SK-N-SH (cell line): ENCODE results near the gene GID4.

ENCODE experiments used
- EP300 ChIP-seq, 2 experiments: IDR thresholded peaks; 2 replicates each; pipeline versions ENCODE4 v1.4.0 to v1.6.1; 2012; ENCODE audit warnings: borderline replicate concordance in 1 of 2, low read depth in 1 of 2, low read length in 1 of 2
- EZH2phosphoT487 ChIP-seq: fragments of 200-600 bp; sonication (generic); IDR thresholded peaks from 2 replicates; pipeline ENCODE4 v1.6.1; 2017; ENCODE audit warnings: low read depth, mixed run types, mild to moderate bottlenecking, antibody characterized with exemption, moderate library complexity, borderline replicate concordance
- FOSL2 ChIP-seq: IDR thresholded peaks from 2 replicates; pipeline ENCODE4 v1.4.0; 2012; ENCODE audit warnings: low read depth, mild to moderate bottlenecking, moderate library complexity, borderline replicate concordance
- MXI1 ChIP-seq: IDR thresholded peaks from 2 replicates; pipeline ENCODE4 v1.6.1; 2012; ENCODE audit warnings: mild to moderate bottlenecking, low read depth, low read length, improper control_type of control experiment
- NFIC ChIP-seq: IDR thresholded peaks from 2 replicates; pipeline ENCODE4 v1.4.0; 2012; ENCODE audit warnings: borderline replicate concordance
- TCF12 ChIP-seq: IDR thresholded peaks from 2 replicates; pipeline ENCODE4 v1.4.0; 2012
- TF ChIP-seq, protein P1 (sequence below): IDR thresholded peaks from 2 replicates; pipeline ENCODE4 v1.4.0; 2012; ENCODE audit warnings: low read depth, borderline replicate concordance
- TF ChIP-seq, protein P2 (sequence below): fragments of 200-600 bp; sonication (generic); IDR thresholded peaks from 2 replicates; pipeline ENCODE4 v1.6.1; 2017; ENCODE audit warnings: antibody characterized with exemption, mild to moderate bottlenecking, moderate library complexity
- TF ChIP-seq, protein P3 (sequence below): IDR thresholded peaks from 2 replicates; pipeline ENCODE4 v1.6.1; 2012; ENCODE audit warnings: mild to moderate bottlenecking, low read depth, low read length, moderate library complexity
- TF ChIP-seq, protein P4 (sequence below): fragments of 150-350 bp; IDR thresholded peaks from 2 replicates; pipeline ENCODE4 v1.6.1; 2016; ENCODE audit warnings: mild to moderate bottlenecking, low read depth, low read length
- TF ChIP-seq, protein P5 (sequence below): fragments of 150-350 bp; IDR thresholded peaks from 2 replicates; pipeline ENCODE4 v1.6.1; 2017; ENCODE audit warnings: antibody characterized with exemption, low read length, low read depth, borderline replicate concordance
- TF ChIP-seq, protein P6 (sequence below): IDR thresholded peaks from 2 replicates; pipeline ENCODE4 v1.4.0; 2012; ENCODE audit warnings: low read depth

DNA sequence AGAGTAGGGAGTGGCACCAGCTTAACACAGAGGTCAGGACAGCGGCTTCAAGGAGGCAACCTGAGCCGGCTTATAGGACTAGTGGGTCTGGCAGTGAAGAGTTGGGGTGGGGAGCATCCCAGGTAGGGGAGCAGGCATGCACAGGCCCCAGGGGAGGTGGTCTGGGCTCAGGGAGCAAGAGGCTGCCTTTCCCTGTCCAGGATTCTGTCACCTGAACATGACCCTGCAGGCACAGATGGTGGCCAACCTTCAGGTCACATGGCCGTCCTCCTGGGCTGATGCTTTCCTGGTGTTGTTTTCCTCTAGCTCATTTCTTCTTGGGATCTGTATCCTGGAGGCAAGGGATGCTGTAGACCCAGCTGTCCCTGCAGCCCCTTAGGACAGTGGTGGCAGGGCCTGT, 65.8 kb downstream of the GID4 start:
- TF ChIP-seq EP300 (IDR thresholded peaks at IDR 0.05; ENCODE audit: borderline replicate concordance in 1 of 2, low read depth in 1 of 2, low read length in 1 of 2): no peak
- TF ChIP-seq, protein P1, sequence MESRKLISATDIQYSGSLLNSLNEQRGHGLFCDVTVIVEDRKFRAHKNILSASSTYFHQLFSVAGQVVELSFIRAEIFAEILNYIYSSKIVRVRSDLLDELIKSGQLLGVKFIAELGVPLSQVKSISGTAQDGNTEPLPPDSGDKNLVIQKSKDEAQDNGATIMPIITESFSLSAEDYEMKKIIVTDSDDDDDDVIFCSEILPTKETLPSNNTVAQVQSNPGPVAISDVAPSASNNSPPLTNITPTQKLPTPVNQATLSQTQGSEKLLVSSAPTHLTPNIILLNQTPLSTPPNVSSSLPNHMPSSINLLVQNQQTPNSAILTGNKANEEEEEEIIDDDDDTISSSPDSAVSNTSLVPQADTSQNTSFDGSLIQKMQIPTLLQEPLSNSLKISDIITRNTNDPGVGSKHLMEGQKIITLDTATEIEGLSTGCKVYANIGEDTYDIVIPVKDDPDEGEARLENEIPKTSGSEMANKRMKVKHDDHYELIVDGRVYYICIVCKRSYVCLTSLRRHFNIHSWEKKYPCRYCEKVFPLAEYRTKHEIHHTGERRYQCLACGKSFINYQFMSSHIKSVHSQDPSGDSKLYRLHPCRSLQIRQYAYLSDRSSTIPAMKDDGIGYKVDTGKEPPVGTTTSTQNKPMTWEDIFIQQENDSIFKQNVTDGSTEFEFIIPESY: no peak
- TF ChIP-seq EZH2phosphoT487: no peak
- TF ChIP-seq, protein P2, sequence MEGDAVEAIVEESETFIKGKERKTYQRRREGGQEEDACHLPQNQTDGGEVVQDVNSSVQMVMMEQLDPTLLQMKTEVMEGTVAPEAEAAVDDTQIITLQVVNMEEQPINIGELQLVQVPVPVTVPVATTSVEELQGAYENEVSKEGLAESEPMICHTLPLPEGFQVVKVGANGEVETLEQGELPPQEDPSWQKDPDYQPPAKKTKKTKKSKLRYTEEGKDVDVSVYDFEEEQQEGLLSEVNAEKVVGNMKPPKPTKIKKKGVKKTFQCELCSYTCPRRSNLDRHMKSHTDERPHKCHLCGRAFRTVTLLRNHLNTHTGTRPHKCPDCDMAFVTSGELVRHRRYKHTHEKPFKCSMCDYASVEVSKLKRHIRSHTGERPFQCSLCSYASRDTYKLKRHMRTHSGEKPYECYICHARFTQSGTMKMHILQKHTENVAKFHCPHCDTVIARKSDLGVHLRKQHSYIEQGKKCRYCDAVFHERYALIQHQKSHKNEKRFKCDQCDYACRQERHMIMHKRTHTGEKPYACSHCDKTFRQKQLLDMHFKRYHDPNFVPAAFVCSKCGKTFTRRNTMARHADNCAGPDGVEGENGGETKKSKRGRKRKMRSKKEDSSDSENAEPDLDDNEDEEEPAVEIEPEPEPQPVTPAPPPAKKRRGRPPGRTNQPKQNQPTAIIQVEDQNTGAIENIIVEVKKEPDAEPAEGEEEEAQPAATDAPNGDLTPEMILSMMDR: no peak
- TF ChIP-seq FOSL2: no peak
- TF ChIP-seq, protein P3, sequence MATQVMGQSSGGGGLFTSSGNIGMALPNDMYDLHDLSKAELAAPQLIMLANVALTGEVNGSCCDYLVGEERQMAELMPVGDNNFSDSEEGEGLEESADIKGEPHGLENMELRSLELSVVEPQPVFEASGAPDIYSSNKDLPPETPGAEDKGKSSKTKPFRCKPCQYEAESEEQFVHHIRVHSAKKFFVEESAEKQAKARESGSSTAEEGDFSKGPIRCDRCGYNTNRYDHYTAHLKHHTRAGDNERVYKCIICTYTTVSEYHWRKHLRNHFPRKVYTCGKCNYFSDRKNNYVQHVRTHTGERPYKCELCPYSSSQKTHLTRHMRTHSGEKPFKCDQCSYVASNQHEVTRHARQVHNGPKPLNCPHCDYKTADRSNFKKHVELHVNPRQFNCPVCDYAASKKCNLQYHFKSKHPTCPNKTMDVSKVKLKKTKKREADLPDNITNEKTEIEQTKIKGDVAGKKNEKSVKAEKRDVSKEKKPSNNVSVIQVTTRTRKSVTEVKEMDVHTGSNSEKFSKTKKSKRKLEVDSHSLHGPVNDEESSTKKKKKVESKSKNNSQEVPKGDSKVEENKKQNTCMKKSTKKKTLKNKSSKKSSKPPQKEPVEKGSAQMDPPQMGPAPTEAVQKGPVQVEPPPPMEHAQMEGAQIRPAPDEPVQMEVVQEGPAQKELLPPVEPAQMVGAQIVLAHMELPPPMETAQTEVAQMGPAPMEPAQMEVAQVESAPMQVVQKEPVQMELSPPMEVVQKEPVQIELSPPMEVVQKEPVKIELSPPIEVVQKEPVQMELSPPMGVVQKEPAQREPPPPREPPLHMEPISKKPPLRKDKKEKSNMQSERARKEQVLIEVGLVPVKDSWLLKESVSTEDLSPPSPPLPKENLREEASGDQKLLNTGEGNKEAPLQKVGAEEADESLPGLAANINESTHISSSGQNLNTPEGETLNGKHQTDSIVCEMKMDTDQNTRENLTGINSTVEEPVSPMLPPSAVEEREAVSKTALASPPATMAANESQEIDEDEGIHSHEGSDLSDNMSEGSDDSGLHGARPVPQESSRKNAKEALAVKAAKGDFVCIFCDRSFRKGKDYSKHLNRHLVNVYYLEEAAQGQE: no peak
- TF ChIP-seq, protein P4, sequence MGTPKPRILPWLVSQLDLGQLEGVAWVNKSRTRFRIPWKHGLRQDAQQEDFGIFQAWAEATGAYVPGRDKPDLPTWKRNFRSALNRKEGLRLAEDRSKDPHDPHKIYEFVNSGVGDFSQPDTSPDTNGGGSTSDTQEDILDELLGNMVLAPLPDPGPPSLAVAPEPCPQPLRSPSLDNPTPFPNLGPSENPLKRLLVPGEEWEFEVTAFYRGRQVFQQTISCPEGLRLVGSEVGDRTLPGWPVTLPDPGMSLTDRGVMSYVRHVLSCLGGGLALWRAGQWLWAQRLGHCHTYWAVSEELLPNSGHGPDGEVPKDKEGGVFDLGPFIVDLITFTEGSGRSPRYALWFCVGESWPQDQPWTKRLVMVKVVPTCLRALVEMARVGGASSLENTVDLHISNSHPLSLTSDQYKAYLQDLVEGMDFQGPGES: no peak
- TF ChIP-seq, protein P5, sequence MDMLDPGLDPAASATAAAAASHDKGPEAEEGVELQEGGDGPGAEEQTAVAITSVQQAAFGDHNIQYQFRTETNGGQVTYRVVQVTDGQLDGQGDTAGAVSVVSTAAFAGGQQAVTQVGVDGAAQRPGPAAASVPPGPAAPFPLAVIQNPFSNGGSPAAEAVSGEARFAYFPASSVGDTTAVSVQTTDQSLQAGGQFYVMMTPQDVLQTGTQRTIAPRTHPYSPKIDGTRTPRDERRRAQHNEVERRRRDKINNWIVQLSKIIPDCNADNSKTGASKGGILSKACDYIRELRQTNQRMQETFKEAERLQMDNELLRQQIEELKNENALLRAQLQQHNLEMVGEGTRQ: no peak
- TF ChIP-seq, protein P6, sequence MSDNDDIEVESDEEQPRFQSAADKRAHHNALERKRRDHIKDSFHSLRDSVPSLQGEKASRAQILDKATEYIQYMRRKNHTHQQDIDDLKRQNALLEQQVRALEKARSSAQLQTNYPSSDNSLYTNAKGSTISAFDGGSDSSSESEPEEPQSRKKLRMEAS: no peak
- TF ChIP-seq NFIC: no peak
- TF ChIP-seq MXI1: no peak
- TF ChIP-seq TCF12: no peak
